Medulla oblongata (tissue), 1 donor: Measurements from ENCODE around the gene CCDC106.

Experiments used
- DNase-seq: peaks from one replicate; pipeline ENCODE4 v3.0.0-alpha.2; 2015; ENCODE audit errors: extremely low spot score

The CCDC106 gene

GRCh38 chr19:55668603-55669348 lies 20.8 kb downstream of the CCDC106 start:
- DNase-seq: no peak

GRCh38 chr19:55669418-55670279 lies 21.6 kb downstream of the CCDC106 start:
- no peak for DNase-seq

GRCh38 chr19:55670280-55671053 lies 22.5 kb downstream of the CCDC106 start:
- no peak for DNase-seq

GRCh38 chr19:55671054-55671378 lies 23.0 kb downstream of the CCDC106 start:
- no peak for DNase-seq

- no peak for DNase-seq
Measured at GRCh38 chr19:55672418-55672817, 24.4 kb downstream of the CCDC106 start.

- no peak for DNase-seq
Measured at GRCh38 chr19:55673465-55673864, 25.5 kb downstream of the CCDC106 start.

- no peak for DNase-seq
Measured at GRCh38 chr19:55673889-55674288, 25.9 kb downstream of the CCDC106 start.

GRCh38 chr19:55674459-55674840 lies 26.4 kb downstream of the CCDC106 start:
- no peak for DNase-seq

- peak; percentile 96 for DNase-seq
Measured at GRCh38 chr19:55674841-55675660, 27.0 kb downstream of the CCDC106 start, which contains the start of gene EPN1. Gene EPN1, plus strand, starts transcription at chr19:55675226. Its CDS starts 3,402 bp downstream, at chr19:55678628.

- no peak for DNase-seq
Measured at GRCh38 chr19:55675661-55676354, 27.8 kb downstream of the CCDC106 start.

GRCh38 chr19:55676383-55676782 lies 28.4 kb downstream of the CCDC106 start:
- no peak for DNase-seq

GRCh38 chr19:55676889-55677505 lies 29.0 kb downstream of the CCDC106 start:
- no peak for DNase-seq

GRCh38 chr19:55677572-55678028 lies 29.6 kb downstream of the CCDC106 start:
- DNase-seq: no peak

GRCh38 chr19:55678121-55678671 lies 30.2 kb downstream of the CCDC106 start:
- peak; percentile 68 for DNase-seq

GRCh38 chr19:55679343-55680257 lies 31.6 kb downstream of the CCDC106 start:
- DNase-seq: no peak

GRCh38 chr19:55680339-55681130 lies 32.5 kb downstream of the CCDC106 start:
- DNase-seq: no peak

- DNase-seq: no peak
Measured at GRCh38 chr19:55681131-55682092, 33.4 kb downstream of the CCDC106 start.
